H9 (cell line): ENCODE data around the gene GAK. TPM values are rescaled to one million over a fixed set of nuclear protein-coding genes. Genes with fewer than 3 reads are reported as not detected.

ENCODE experiments used
- DNase-seq: peaks from one replicate; pipeline ENCODE4 v3.0.0-alpha.2; 2017
- H2AFZ ChIP-seq: one replicate; pipeline ENCODE4 v1.6.1; 2013; ENCODE audit warnings: mild to moderate bottlenecking, low read length, control low read depth, moderate library complexity
- H2AK5ac ChIP-seq: 2 replicates; pipeline ENCODE4 v1.6.1; 2013; ENCODE audit warnings: low read length, control low read depth, mixed read lengths; ENCODE audit not compliant: insufficient read length
- H2BK120ac ChIP-seq: one replicate; pipeline ENCODE4 v1.6.1; 2013; ENCODE audit warnings: low read depth, mild to moderate bottlenecking, low read length, control low read depth, inconsistent platforms; ENCODE audit not compliant: poor library complexity, severe bottlenecking
- H2BK12ac ChIP-seq: 2 replicates; pipeline ENCODE4 v1.6.1; 2013; ENCODE audit warnings: low read length, control low read depth, mixed read lengths, low read depth; ENCODE audit not compliant: insufficient read length
- H2BK15ac ChIP-seq: 2 replicates; pipeline ENCODE4 v1.6.1; 2013; ENCODE audit warnings: low read depth, low read length, control low read depth
- H2BK20ac ChIP-seq: one replicate; pipeline ENCODE4 v1.6.1; 2013; ENCODE audit warnings: low read depth, mild to moderate bottlenecking, low read length, control low read depth, inconsistent platforms; ENCODE audit not compliant: poor library complexity, severe bottlenecking
- H2BK5ac ChIP-seq: 2 replicates; pipeline ENCODE4 v1.6.1; 2013; ENCODE audit warnings: low read length, control low read depth, mixed read lengths; ENCODE audit not compliant: insufficient read length
- H3K14ac ChIP-seq: 2 replicates; pipeline ENCODE4 v1.6.1; 2013; ENCODE audit warnings: low read length, control low read depth; ENCODE audit not compliant: insufficient read depth
- H3K18ac ChIP-seq: 2 replicates; pipeline ENCODE4 v1.6.1; 2013; ENCODE audit warnings: low read depth, mild to moderate bottlenecking, mixed read lengths, low read length, control low read depth; ENCODE audit not compliant: insufficient read length
- H3K23ac ChIP-seq: 2 replicates; pipeline ENCODE4 v1.6.1; 2013; ENCODE audit warnings: low read length, control low read depth, mixed read lengths, low read depth; ENCODE audit not compliant: insufficient read length
- H3K23me2 ChIP-seq: 2 replicates; pipeline ENCODE4 v1.6.1; 2013; ENCODE audit warnings: low read depth, mild to moderate bottlenecking, mixed read lengths, low read length, control low read depth; ENCODE audit not compliant: insufficient read length, poor library complexity, severe bottlenecking
- H3K27ac ChIP-seq: 2 replicates; pipeline ENCODE4 v1.5.1; 2013; ENCODE audit warnings: low read length, control low read depth, mixed read lengths, low read depth; ENCODE audit not compliant: insufficient read length
- H3K27me3 ChIP-seq: 2 replicates; pipeline ENCODE4 v1.6.1; 2013; ENCODE audit warnings: low read length, control low read depth, inconsistent platforms; ENCODE audit not compliant: insufficient read depth
- H3K4ac ChIP-seq: 2 replicates; pipeline ENCODE4 v1.6.1; 2013; ENCODE audit warnings: low read depth, mild to moderate bottlenecking, control low read depth, inconsistent platforms, low read length, moderate library complexity
- H3K4me1 ChIP-seq: 2 replicates; pipeline ENCODE4 v1.6.1; 2013; ENCODE audit warnings: low read length, control low read depth, inconsistent platforms; ENCODE audit not compliant: insufficient read depth
- H3K4me2 ChIP-seq: 2 replicates; pipeline ENCODE4 v1.6.1; 2013; ENCODE audit warnings: low read length, control low read depth, mixed read lengths; ENCODE audit not compliant: insufficient read length, insufficient read depth
- H3K56ac ChIP-seq: 2 replicates; pipeline ENCODE4 v1.6.1; 2013; ENCODE audit warnings: low read depth, mild to moderate bottlenecking, mixed read lengths, low read length, control low read depth; ENCODE audit not compliant: insufficient read length
- H3K79me1 ChIP-seq: 2 replicates; pipeline ENCODE4 v1.6.1; 2013; ENCODE audit warnings: low read depth, mild to moderate bottlenecking, moderate library complexity, low read length, control low read depth, inconsistent platforms; ENCODE audit not compliant: insufficient read depth, poor library complexity, severe bottlenecking
- H3K79me2 ChIP-seq: 2 replicates; pipeline ENCODE4 v1.6.1; 2013; ENCODE audit warnings: low read length, control low read depth, inconsistent platforms; ENCODE audit not compliant: insufficient read depth
- H3K9ac ChIP-seq: 2 replicates; pipeline ENCODE4 v1.6.1; 2013; ENCODE audit warnings: low read length, control low read depth, mixed read lengths; ENCODE audit not compliant: insufficient read length; ENCODE audit errors: extremely low read depth
- H3K9me3 ChIP-seq: one replicate; pipeline ENCODE4 v1.6.1; 2013; ENCODE audit warnings: low read depth, low read length, inconsistent platforms; ENCODE audit not compliant: control insufficient read depth
- H3T11ph ChIP-seq: one replicate; pipeline ENCODE4 v1.6.1; 2013; ENCODE audit warnings: mild to moderate bottlenecking, low read length, control low read depth, inconsistent platforms
- H4K20me1 ChIP-seq: one replicate; pipeline ENCODE4 v1.6.1; 2013; ENCODE audit not compliant: control insufficient read depth, insufficient read length, insufficient read depth
- H4K5ac ChIP-seq: 2 replicates; pipeline ENCODE4 v1.6.1; 2013; ENCODE audit warnings: low read depth, mild to moderate bottlenecking, mixed read lengths, low read length, control low read depth; ENCODE audit not compliant: insufficient read length
- H4K8ac ChIP-seq: replicated peaks from 2 replicates; pipeline ENCODE4 v1.6.1; 2013; ENCODE audit warnings: low read length, control low read depth, mixed read lengths, low read depth; ENCODE audit not compliant: insufficient read length
- H4K91ac ChIP-seq: 2 replicates; pipeline ENCODE4 v1.6.1; 2013; ENCODE audit warnings: low read depth, mild to moderate bottlenecking, moderate library complexity, mixed read lengths, low read length, control low read depth; ENCODE audit not compliant: insufficient read length
- H3K27ac Mint-ChIP-seq, 3 experiments: 2 replicates in 2 of 3; 3 replicates in 1 of 3; pipeline ENCODE4 v1.8.0; 2020 to 2021; ENCODE audit warnings: mixed read lengths in 3 of 3, mild to moderate bottlenecking in 1 of 3, moderate library complexity in 1 of 3
- H3K27me3 Mint-ChIP-seq: 2 replicates; pipeline ENCODE4 v1.8.0; 2021; ENCODE audit warnings: low read depth, mild to moderate bottlenecking, moderate library complexity, mixed read lengths
- H3K36me3 Mint-ChIP-seq, 3 experiments: 2 replicates in 2 of 3; 3 replicates in 1 of 3; pipeline ENCODE4 v1.8.0; 2020 to 2021; ENCODE audit warnings: low read depth in 3 of 3, mixed read lengths in 3 of 3; ENCODE audit not compliant: insufficient read depth in 1 of 3
- H3K4me1 Mint-ChIP-seq, 2 experiments: 2 replicates each; pipeline ENCODE4 v1.8.0; 2020; ENCODE audit warnings: mixed read lengths in 2 of 2
- H3K4me3 Mint-ChIP-seq, 2 experiments: 2 replicates in 1 of 2; 3 replicates in 1 of 2; pipeline ENCODE4 v1.8.0; 2020 to 2021; ENCODE audit warnings: mild to moderate bottlenecking in 2 of 2, mixed read lengths in 2 of 2, moderate library complexity in 1 of 2
- H3K9me3 Mint-ChIP-seq, 2 experiments: 2 replicates in 1 of 2; 3 replicates in 1 of 2; pipeline ENCODE4 v1.8.0; 2020; ENCODE audit warnings: mild to moderate bottlenecking in 2 of 2, mixed read lengths in 2 of 2, moderate library complexity in 1 of 2
- WGBS: extraction: QIAGEN DNeasy Blood & Tissue Kit; methylation state at CpG from one replicate; pipeline ENCODE4 v1.1.7; 2013; ENCODE audit warnings: missing lambda C conversion rate, low lambda C conversion rate, mixed read lengths; ENCODE audit not compliant: insufficient read length; ENCODE audit errors: extremely low coverage; 5-methylcytosine and 5-hydroxymethylcytosine counted together
- total RNA-seq: library from RNA; stranded (reverse); gene quantifications from 2 replicates; pipeline ENCODE4 v1.2.1, GENCODE V29; 2021
- TF ChIP-seq, protein P1 (sequence below): fragments of 200-600 bp; sonication (generic); conservative IDR thresholded peaks from 3 replicates; pipeline ENCODE4 v1.8.0; 2021; ENCODE audit warnings: antibody characterized with exemption, mild to moderate bottlenecking

GAK gene
- total RNA-seq, 1 experiment from 2014 or later, result 80.7 TPM

DNA sequence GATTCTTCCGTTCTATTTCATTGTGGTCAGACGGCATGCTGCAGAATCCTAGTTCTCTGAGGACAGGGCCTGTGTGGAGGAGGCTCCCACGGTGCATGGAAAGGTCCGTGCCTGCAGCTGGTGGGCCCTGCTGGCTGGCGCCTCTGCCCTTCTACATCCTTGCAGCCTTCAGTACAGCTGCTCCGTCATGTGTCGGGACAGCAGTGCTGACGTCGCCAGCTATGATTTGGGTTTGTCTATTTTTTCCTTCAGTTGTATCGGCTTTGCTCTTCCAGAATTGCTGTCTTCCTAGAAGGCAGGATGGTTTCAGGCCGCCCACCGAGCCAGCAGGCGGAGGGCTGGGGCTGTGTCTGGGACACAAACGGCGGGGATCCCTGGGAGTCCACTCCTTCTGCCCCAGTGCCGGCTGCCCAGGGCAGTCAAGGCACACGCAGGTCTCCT is 74.1 kb downstream of the GAK start:
- no peak overlapping the region for H2BK15ac ChIP-seq
- H3K79me1 ChIP-seq, result no peaks in the 10 kb centered on the region
- Mint-ChIP-seq H3K4me1 (no peaks in the 10 kb centered on the region), H3K27me3 (no peaks in the 10 kb centered on the region), H3K4me3 (no peak overlapping the region), H3K36me3 (peaks cover 29 to 72% (median 63%) of the 10 kb centered on the region in 3 experiments), H3K27ac (no peak overlapping the region), H3K9me3 (peaks cover 0 to 6% of the 10 kb centered on the region in 2 experiments; a peak in 1 of 5 replicates)
- H3K27me3 ChIP-seq, result no peaks in the 10 kb centered on the region
- no peak overlapping the region for H2BK5ac ChIP-seq
- no peak overlapping the region for H3K4me2 ChIP-seq
- H3T11ph ChIP-seq, result no peak overlapping the region
- no peaks in the 10 kb centered on the region for H3K9me3 ChIP-seq
- no peak overlapping the region for H4K91ac ChIP-seq
- H2AK5ac ChIP-seq, result no peak overlapping the region
- no peak overlapping the region for H3K23ac ChIP-seq
- no peak overlapping the region for H3K14ac ChIP-seq
- no peaks in the 10 kb centered on the region for H3K79me2 ChIP-seq
- no peaks in the 10 kb centered on the region for H3K23me2 ChIP-seq
- DNase-seq, result no peak
- no peak overlapping the region for H3K9ac ChIP-seq
- H4K8ac ChIP-seq, result no peak overlapping the region
- no peak overlapping the region for H2AFZ ChIP-seq
- no peak overlapping the region for H3K4ac ChIP-seq
- no peak overlapping the region for H3K56ac ChIP-seq
- H3K4me1 ChIP-seq, result no peaks in the 10 kb centered on the region
- no peak overlapping the region for H3K18ac ChIP-seq
- H2BK20ac ChIP-seq, result no peak overlapping the region
- TF ChIP-seq, protein P1, sequence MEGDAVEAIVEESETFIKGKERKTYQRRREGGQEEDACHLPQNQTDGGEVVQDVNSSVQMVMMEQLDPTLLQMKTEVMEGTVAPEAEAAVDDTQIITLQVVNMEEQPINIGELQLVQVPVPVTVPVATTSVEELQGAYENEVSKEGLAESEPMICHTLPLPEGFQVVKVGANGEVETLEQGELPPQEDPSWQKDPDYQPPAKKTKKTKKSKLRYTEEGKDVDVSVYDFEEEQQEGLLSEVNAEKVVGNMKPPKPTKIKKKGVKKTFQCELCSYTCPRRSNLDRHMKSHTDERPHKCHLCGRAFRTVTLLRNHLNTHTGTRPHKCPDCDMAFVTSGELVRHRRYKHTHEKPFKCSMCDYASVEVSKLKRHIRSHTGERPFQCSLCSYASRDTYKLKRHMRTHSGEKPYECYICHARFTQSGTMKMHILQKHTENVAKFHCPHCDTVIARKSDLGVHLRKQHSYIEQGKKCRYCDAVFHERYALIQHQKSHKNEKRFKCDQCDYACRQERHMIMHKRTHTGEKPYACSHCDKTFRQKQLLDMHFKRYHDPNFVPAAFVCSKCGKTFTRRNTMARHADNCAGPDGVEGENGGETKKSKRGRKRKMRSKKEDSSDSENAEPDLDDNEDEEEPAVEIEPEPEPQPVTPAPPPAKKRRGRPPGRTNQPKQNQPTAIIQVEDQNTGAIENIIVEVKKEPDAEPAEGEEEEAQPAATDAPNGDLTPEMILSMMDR, result no peak
- H4K5ac ChIP-seq, result no peak overlapping the region
- WGBS, result no CpG with 5 or more reads among the region's 17 CpGs
- no peak overlapping the region for H2BK12ac ChIP-seq
- H3K27ac ChIP-seq, result no peak overlapping the region
- H2BK120ac ChIP-seq, result no peak overlapping the region
- H4K20me1 ChIP-seq, result no peaks in the 10 kb centered on the region
